Endothelial cell of umbilical vein (primary cell): ENCODE measurements around the gene THAP3. TPM values are rescaled to one million over a fixed set of nuclear protein-coding genes. Genes with fewer than 3 reads are reported as not detected.

Source experiments
- BruUV-seq: library from RNA; stranded (reverse); fragments of 400-500 nt; replicated peaks from 2 replicates; lab custom pipeline; 2021; lab: Mats Ljungman, UMichigan
- CTCF ChIA-PET: fragments of 300-600, 350-600 bp; sonication (Branson Sonifier 250); formaldehyde crosslinking; loops from one replicate; lab custom pipeline; 2021; ENCODE audit warnings: antibody characterized with exemption, inconsistent platforms; lab: Charles Lee
- POLR2A ChIA-PET: fragments of 300-600, 350-600 bp; sonication (Branson Sonifier 250); formaldehyde crosslinking; loops from one replicate; lab custom pipeline; 2021; ENCODE audit warnings: antibody characterized with exemption, inconsistent platforms; lab: Charles Lee
- DNase-seq: peaks from one replicate; pipeline ENCODE4 v3.0.0-alpha.2; 2011; ENCODE audit warnings: low read depth, low spot score
- FAIRE-seq: peaks from 2 replicates; lab custom pipeline; 2011; peaks lifted over from hg19 to GRCh38; lab: Jason Lieb, UNC
- H2AFZ ChIP-seq: 2 replicates; pipeline ENCODE4 v1.6.0; 2012; ENCODE audit warnings: low read depth, low read length, control low read depth, inconsistent platforms
- H3K27ac ChIP-seq: 2 replicates; pipeline ENCODE4 v1.5.1; 2011; ENCODE audit warnings: low read depth, mild to moderate bottlenecking, control low read depth, low read length, moderate library complexity; ENCODE audit not compliant: insufficient read depth
- H3K27me3 ChIP-seq, 2 experiments: 2 replicates each; pipeline versions ENCODE4 v1.6.0 to v1.6.1; 2011; ENCODE audit warnings: low read length in 2 of 2, mixed read lengths in 1 of 2; ENCODE audit not compliant: control insufficient read depth in 2 of 2, insufficient read depth in 2 of 2
- H3K36me3 ChIP-seq, 2 experiments: 2 replicates in 1 of 2; 3 replicates in 1 of 2; pipeline ENCODE4 v1.5.1; 2011; ENCODE audit warnings: low read length in 2 of 2, mild to moderate bottlenecking in 1 of 2, moderate library complexity in 1 of 2; ENCODE audit not compliant: control insufficient read depth in 2 of 2, insufficient read depth in 2 of 2; ENCODE audit errors: extremely low read depth in 1 of 2
- H3K4me1 ChIP-seq: 3 replicates; pipeline ENCODE4 v1.5.1; 2011; ENCODE audit warnings: mild to moderate bottlenecking, low read length; ENCODE audit not compliant: control insufficient read depth, insufficient read depth; ENCODE audit errors: extremely low read depth
- H3K4me2 ChIP-seq: 2 replicates; pipeline ENCODE4 v1.6.1; 2011; ENCODE audit warnings: low read length, control low read depth, mixed read lengths; ENCODE audit not compliant: insufficient read depth
- H3K4me3 ChIP-seq, 3 experiments: fragments of 200-600 bp in 1 of 3; sonication (generic), shearing (Covaris generic) in 1 of 3; replicated peaks in 1 of 3; 2 replicates each; pipeline ENCODE4 v1.5.1; 2011 to 2016; ENCODE audit warnings: control low read depth in 3 of 3, low read length in 3 of 3, mild to moderate bottlenecking in 2 of 3, inconsistent platforms in 1 of 3, low read depth in 1 of 3, moderate library complexity in 1 of 3; ENCODE audit not compliant: insufficient read depth in 1 of 3
- H3K79me2 ChIP-seq: 2 replicates; pipeline ENCODE4 v1.6.0; 2012; ENCODE audit warnings: low read length, inconsistent platforms; ENCODE audit not compliant: control insufficient read depth, insufficient read depth
- H3K9ac ChIP-seq: replicated peaks from 2 replicates; pipeline ENCODE3; 2011; ENCODE audit warnings: low read length, control low read depth; ENCODE audit not compliant: insufficient read depth; ENCODE audit errors: extremely low read depth
- H3K9me1 ChIP-seq: replicated peaks from 3 replicates; pipeline ENCODE4 v1.6.0; 2011; ENCODE audit warnings: mild to moderate bottlenecking, low read length; ENCODE audit not compliant: control insufficient read depth, insufficient read depth; ENCODE audit errors: extremely low read depth
- H3K9me3 ChIP-seq: replicated peaks from 2 replicates; pipeline ENCODE4 v1.5.1; 2012; ENCODE audit warnings: low read length, inconsistent platforms; ENCODE audit not compliant: control insufficient read depth, insufficient read depth
- H4K20me1 ChIP-seq: replicated peaks from 2 replicates; pipeline ENCODE3; 2011; ENCODE audit warnings: mild to moderate bottlenecking, low read length; ENCODE audit not compliant: control insufficient read depth, insufficient read depth; ENCODE audit errors: extremely low read depth
- EZH2 ChIP-seq: IDR thresholded peaks from 2 replicates; pipeline ENCODE4 v1.6.1; 2012; ENCODE audit warnings: borderline replicate concordance, low read depth, mild to moderate bottlenecking, moderate library complexity, low read length, inconsistent platforms; ENCODE audit not compliant: severe bottlenecking
- FOS ChIP-seq: IDR thresholded peaks from 2 replicates; pipeline ENCODE4 v1.6.1; 2011; ENCODE audit warnings: mild to moderate bottlenecking, low read length, moderate library complexity, borderline replicate concordance; ENCODE audit not compliant: insufficient read depth
- GATA2 ChIP-seq: IDR thresholded peaks from 2 replicates; pipeline ENCODE4 v1.7.0; 2011; ENCODE audit warnings: low read depth, mild to moderate bottlenecking, moderate library complexity, mixed read lengths, low read length; ENCODE audit not compliant: insufficient read length, insufficient read depth
- JUN ChIP-seq: IDR thresholded peaks from 2 replicates; pipeline ENCODE4 v1.6.1; 2011; ENCODE audit warnings: borderline replicate concordance, low read depth; ENCODE audit not compliant: insufficient read length, insufficient read depth
- MAX ChIP-seq: IDR thresholded peaks from 2 replicates; pipeline ENCODE4 v1.6.1; 2011; ENCODE audit not compliant: insufficient read depth, insufficient read length
- MYC ChIP-seq: IDR thresholded peaks from one replicate; pipeline ENCODE4 v1.6.1; 2011; ENCODE audit warnings: mild to moderate bottlenecking, low read depth, low read length
- POLR2A ChIP-seq: IDR thresholded peaks from 2 replicates; pipeline ENCODE4 v1.6.1; 2012; ENCODE audit warnings: low read depth, mild to moderate bottlenecking, control low read depth, low read length
- POLR2AphosphoS5 ChIP-seq: IDR thresholded peaks from 2 replicates; pipeline ENCODE4 v1.6.1; 2012; ENCODE audit warnings: low read depth, mild to moderate bottlenecking, control low read depth, low read length, moderate library complexity; ENCODE audit not compliant: insufficient read depth
- dilution Hi-C: fragments of 300-500 bp; cut with MboI; formaldehyde crosslinking; loops from one replicate; pipeline ENCODE4 v1.15.0; 2019; ENCODE audit warnings: low sequenced_read_pairs; ENCODE audit not compliant: extremely low pct_ligation_motif_present
- intact Hi-C: fragments of 100-400 bp; cut with micrococcal nuclease; formaldehyde crosslinking; loops from one replicate; pipeline ENCODE4 v1.10.0; 2022
- polyA plus RNA-seq, 4 experiments: library from polyadenylated mRNA; depleted of rRNA in 3 of 4; stranded (reverse) in 3 of 4; unstranded in 1 of 4; fragments of >200 nt; gene quantifications; 2 replicates each; pipeline versions ENCODE4 v1.2.1 to v1.2.3, GENCODE V29; 2011 to 2012; ENCODE audit warnings: missing spikeins in 1 of 4
- total RNA-seq: library from RNA; stranded (reverse); gene quantifications from 2 replicates; pipeline ENCODE4 v1.2.3, GENCODE V29; 2021
- TF ChIP-seq, protein P1 (sequence below), 2 donors: IDR thresholded peaks; 1 replicate in 1 of 2; 2 replicates in 1 of 2; pipeline ENCODE4 v1.5.1; 2011; ENCODE audit warnings: low read length in 2 of 2, mild to moderate bottlenecking in 2 of 2, moderate library complexity in 2 of 2, control low read depth in 1 of 2, inconsistent platforms in 1 of 2, low read depth in 1 of 2; ENCODE audit not compliant: insufficient read depth in 1 of 2; ENCODE audit errors: extremely low read depth in 1 of 2

THAP3 gene
- total and polyA plus RNA-seq, 2 donors (not counting 3 experiments of a cell fraction or from before 2014, with no cell fraction given), result 11.3 to 16.7 TPM

DNA sequence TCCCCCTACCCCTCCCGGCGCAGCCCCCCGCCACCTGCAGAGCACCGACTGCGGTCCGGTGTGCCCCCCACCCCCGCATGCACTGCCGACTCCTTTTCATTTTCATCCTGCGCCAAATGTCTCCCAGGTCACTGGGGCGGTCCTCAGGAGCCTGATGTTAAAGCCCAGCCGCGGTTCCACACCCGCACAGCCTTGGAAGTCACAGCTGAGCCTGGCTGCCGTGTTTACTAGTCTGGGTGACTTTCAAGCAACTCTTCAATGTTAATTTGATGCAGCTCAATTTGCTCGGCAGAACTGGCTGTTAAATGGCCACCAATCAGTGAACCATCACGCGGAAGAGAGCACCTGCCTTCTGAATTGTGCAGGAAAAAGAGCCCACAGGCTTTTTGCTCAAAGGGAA, 27.2 kb downstream of the THAP3 start:
- no peak for FAIRE-seq
- no peak overlapping the region for H2AFZ ChIP-seq
- ChIA-PET POLR2A (no interaction called here), CTCF (interaction anchor here (0.8 kb wide), 1 partner anchor 97 kb away, joined by 3 read pairs; the partner anchor contains the start of genes NOL9 and TAS1R1)
- no peak overlapping the region for H3K4me2 ChIP-seq
- intact Hi-C loops, result no loop called here
- peaks cover 0 to 18% of the 10 kb centered on the region in 2 experiments for H3K36me3 ChIP-seq
- no peaks in the 10 kb centered on the region for H4K20me1 ChIP-seq
- dilution Hi-C loops, result no loop called here
- no peak overlapping the region for H3K27ac ChIP-seq
- TF ChIP-seq POLR2AphosphoS5 (no peak), JUN (no peak), GATA2 (no peak), MYC (no peak), MAX (no peak), EZH2 (no peak), FOS (no peak), POLR2A (no peak)
- TF ChIP-seq, protein P1, sequence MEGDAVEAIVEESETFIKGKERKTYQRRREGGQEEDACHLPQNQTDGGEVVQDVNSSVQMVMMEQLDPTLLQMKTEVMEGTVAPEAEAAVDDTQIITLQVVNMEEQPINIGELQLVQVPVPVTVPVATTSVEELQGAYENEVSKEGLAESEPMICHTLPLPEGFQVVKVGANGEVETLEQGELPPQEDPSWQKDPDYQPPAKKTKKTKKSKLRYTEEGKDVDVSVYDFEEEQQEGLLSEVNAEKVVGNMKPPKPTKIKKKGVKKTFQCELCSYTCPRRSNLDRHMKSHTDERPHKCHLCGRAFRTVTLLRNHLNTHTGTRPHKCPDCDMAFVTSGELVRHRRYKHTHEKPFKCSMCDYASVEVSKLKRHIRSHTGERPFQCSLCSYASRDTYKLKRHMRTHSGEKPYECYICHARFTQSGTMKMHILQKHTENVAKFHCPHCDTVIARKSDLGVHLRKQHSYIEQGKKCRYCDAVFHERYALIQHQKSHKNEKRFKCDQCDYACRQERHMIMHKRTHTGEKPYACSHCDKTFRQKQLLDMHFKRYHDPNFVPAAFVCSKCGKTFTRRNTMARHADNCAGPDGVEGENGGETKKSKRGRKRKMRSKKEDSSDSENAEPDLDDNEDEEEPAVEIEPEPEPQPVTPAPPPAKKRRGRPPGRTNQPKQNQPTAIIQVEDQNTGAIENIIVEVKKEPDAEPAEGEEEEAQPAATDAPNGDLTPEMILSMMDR (IDR thresholded peaks at IDR 0.05; ENCODE audit: extremely low read depth in 1 of 2, insufficient read depth in 1 of 2, low read depth in 1 of 2, low read length in 2 of 2), result no peak
- H3K9me1 ChIP-seq, result no peaks in the 10 kb centered on the region
- H3K9ac ChIP-seq, result no peak overlapping the region
- no peak for DNase-seq
- no peaks in the 10 kb centered on the region for H3K27me3 ChIP-seq
- no peaks in the 10 kb centered on the region for H3K79me2 ChIP-seq
- H3K4me1 ChIP-seq, result no peaks in the 10 kb centered on the region
- no peaks in the 10 kb centered on the region for H3K9me3 ChIP-seq
- H3K4me3 ChIP-seq, result no peak overlapping the region
- no TSS peak for BruUV-seq
